WTC11 (cell line): ENCODE data around the gene DPH5. TPM values are rescaled to one million over a fixed set of nuclear protein-coding genes. Genes with fewer than 3 reads are reported as not detected.

Experiments
- ATAC-seq: fragments of 200-7000 bp; cut with Tn5 transposase; 2 replicates; pipeline ENCODE4 v1.10.0; 2021; ENCODE audit warnings: mild to moderate bottlenecking, moderate library complexity
- CTCF ChIA-PET: fragments of 300-600 bp; sonication (Branson Sonifier 250); formaldehyde crosslinking; loops from one replicate; lab custom pipeline; 2021; ENCODE audit warnings: antibody characterized with exemption; lab: Charles Lee
- POLR2A ChIA-PET: fragments of 350-600 bp; sonication (Branson Sonifier 250); formaldehyde crosslinking; loops from one replicate; lab custom pipeline; 2021; ENCODE audit warnings: antibody characterized with exemption; lab: Charles Lee
- DNase-seq: peaks from one replicate; pipeline ENCODE4 v3.0.0; 2021; ENCODE audit warnings: low spot score
- H3K27ac Mint-ChIP-seq: 2 replicates; pipeline ENCODE4 v1.8.0; 2021; ENCODE audit warnings: mixed read lengths
- H3K27me3 Mint-ChIP-seq: 2 replicates; pipeline ENCODE4 v1.8.0; 2021; ENCODE audit warnings: low read depth, mild to moderate bottlenecking, moderate library complexity, mixed read lengths
- H3K36me3 Mint-ChIP-seq: 2 replicates; pipeline ENCODE4 v1.8.0; 2021; ENCODE audit warnings: mixed read lengths
- H3K4me1 Mint-ChIP-seq: 2 replicates; pipeline ENCODE4 v1.8.0; 2022; ENCODE audit warnings: mixed read lengths
- H3K4me3 Mint-ChIP-seq: 2 replicates; pipeline ENCODE4 v1.8.0; 2021; ENCODE audit warnings: mild to moderate bottlenecking, moderate library complexity, mixed read lengths
- H3K9me3 Mint-ChIP-seq: 2 replicates; pipeline ENCODE4 v1.8.0; 2021; ENCODE audit warnings: mixed read lengths
- AR ChIP-seq: fragments of 250-450 bp; sonication (Bioruptor Pico); IDR thresholded peaks from 2 replicates; pipeline ENCODE4 v1.9.0; 2021; ENCODE audit warnings: mild to moderate bottlenecking
- ATF1 ChIP-seq: sonication (generic); formaldehyde crosslinking; IDR thresholded peaks from 2 replicates; pipeline ENCODE4 v1.8.1; 2023; ENCODE audit warnings: mild to moderate bottlenecking, moderate library complexity, missing genetic modification reagents
- FOXP1 ChIP-seq: sonication (generic); formaldehyde crosslinking; IDR thresholded peaks from 2 replicates; pipeline ENCODE4 v1.8.0; 2022; ENCODE audit warnings: missing genetic modification reagents, mild to moderate bottlenecking, moderate library complexity, borderline replicate concordance
- FOXP4 ChIP-seq: sonication (generic); formaldehyde crosslinking; IDR thresholded peaks from 2 replicates; pipeline ENCODE4 v1.8.0; 2022; ENCODE audit warnings: mild to moderate bottlenecking, missing genetic modification reagents
- GABPB1 ChIP-seq: sonication (generic); formaldehyde crosslinking; IDR thresholded peaks from 2 replicates; pipeline ENCODE4 v1.8.1; 2023; ENCODE audit warnings: mild to moderate bottlenecking, missing genetic modification reagents
- GRHL2 ChIP-seq: fragments of 250-450 bp; sonication (Bioruptor Pico); IDR thresholded peaks from 2 replicates; pipeline ENCODE4 v1.8.0; 2022; ENCODE audit warnings: mild to moderate bottlenecking, moderate library complexity; ENCODE audit not compliant: insufficient replicate concordance, severe bottlenecking
- IRF2 ChIP-seq: sonication (generic); formaldehyde crosslinking; IDR thresholded peaks from 2 replicates; pipeline ENCODE4 v1.8.0; 2022; ENCODE audit warnings: low read depth, missing genetic modification reagents, borderline replicate concordance
- NFE2L1 ChIP-seq: sonication (generic); formaldehyde crosslinking; IDR thresholded peaks from 2 replicates; pipeline ENCODE4 v1.8.1; 2023; ENCODE audit warnings: missing genetic modification reagents
- NR3C1 ChIP-seq: sonication (generic); formaldehyde crosslinking; conservative IDR thresholded peaks from 2 replicates; pipeline ENCODE4 v1.8.1; 2023; ENCODE audit warnings: low read depth, mild to moderate bottlenecking, missing genetic modification reagents
- ZNF263 ChIP-seq: sonication (generic); formaldehyde crosslinking; IDR thresholded peaks from 2 replicates; pipeline ENCODE4 v1.8.1; 2022; ENCODE audit warnings: low read depth, mild to moderate bottlenecking, moderate library complexity, missing genetic modification reagents
- ZNF423 ChIP-seq: fragments of 250-450 bp; sonication (Bioruptor Pico); IDR thresholded peaks from 2 replicates; pipeline ENCODE4 v2.1.2; 2022; ENCODE audit warnings: mild to moderate bottlenecking, moderate library complexity
- ZNF512 ChIP-seq: sonication (generic); formaldehyde crosslinking; IDR thresholded peaks from 2 replicates; pipeline ENCODE4 v1.8.1; 2022; ENCODE audit warnings: missing genetic modification reagents, borderline replicate concordance
- total RNA-seq: library from RNA; stranded (reverse); gene quantifications from 3 replicates; pipeline ENCODE4 v1.2.3, GENCODE V29; 2021
- TF ChIP-seq, protein P1 (sequence below): sonication (generic); formaldehyde crosslinking; IDR thresholded peaks from 2 replicates; pipeline ENCODE4 v1.8.0; 2023; ENCODE audit warnings: missing genetic modification reagents, mild to moderate bottlenecking, borderline replicate concordance
- TF ChIP-seq, protein P2 (sequence below): sonication (generic); formaldehyde crosslinking; IDR thresholded peaks from 2 replicates; pipeline ENCODE4 v1.8.1; 2023; ENCODE audit warnings: mild to moderate bottlenecking, missing genetic modification reagents, moderate library complexity

The DPH5 gene
- total RNA-seq, 1 experiment from 2014 or later, result 64.8 TPM

GRCh38 chr1:101002551-101002950 is 23.0 kb downstream of the DPH5 start (continued):
- no peak for TF ChIP-seq ZNF512 (CRISPR knock-in tag)
- no peak for TF ChIP-seq NFE2L1 (CRISPR knock-in tag)
- no peak for TF ChIP-seq ATF1 (CRISPR knock-in tag)
- TF ChIP-seq ZNF423, result no peak
- TF ChIP-seq NR3C1 (CRISPR knock-in tag), result no peak
- TF ChIP-seq, all 79 proteins: peak for 0

- peaks cover 28% of the 10 kb centered on the region for H3K36me3 Mint-ChIP-seq
- TF ChIP-seq GABPB1 (CRISPR knock-in tag), result no peak
- TF ChIP-seq AR (CRISPR knock-in tag), result no peak
- no peak for TF ChIP-seq ZNF512 (CRISPR knock-in tag)
- no peak for TF ChIP-seq IRF2 (CRISPR knock-in tag)
- TF ChIP-seq, all 79 proteins: peak for 0
- Mint-ChIP-seq H3K4me1 (peaks cover 23% of the 10 kb centered on the region), H3K9me3 (no peaks in the 10 kb centered on the region), H3K4me3 (no peak overlapping the region), H3K27me3 (no peaks in the 10 kb centered on the region), H3K27ac (no peak overlapping the region)
- POLR2A ChIA-PET, result no interaction called here
- no peak for ATAC-seq
- CTCF ChIA-PET, result no interaction called here
- no peak for DNase-seq
Observed at GRCh38 chr1:101000131-101000873, 25.3 kb downstream of the DPH5 start.

DNA sequence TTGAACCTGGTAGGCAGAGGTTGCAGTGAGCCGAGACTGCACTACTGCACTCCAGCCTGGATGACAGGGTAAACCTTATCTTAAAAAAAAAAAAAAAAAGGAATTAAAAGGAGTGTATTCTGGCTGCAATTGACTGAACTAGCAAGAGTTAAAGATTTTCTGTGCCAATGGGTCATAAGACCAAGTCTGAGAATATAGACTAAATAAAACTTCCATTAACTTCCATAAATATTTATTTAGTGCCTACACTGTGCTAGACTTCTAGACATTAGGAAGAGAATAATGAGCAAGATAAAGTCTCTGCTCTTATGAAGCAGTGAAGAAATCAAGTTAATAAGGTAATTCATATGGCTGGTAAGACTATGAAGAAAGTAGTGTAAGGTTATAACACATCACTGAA is 27.2 kb downstream of the DPH5 start:
- Mint-ChIP-seq H3K9me3 (no peaks in the 10 kb centered on the region), H3K27me3 (no peaks in the 10 kb centered on the region), H3K27ac (no peak overlapping the region), H3K4me1 (peaks cover 10% of the 10 kb centered on the region), H3K36me3 (peaks cover 31% of the 10 kb centered on the region), H3K4me3 (no peak overlapping the region)
- CTCF ChIA-PET, result no interaction called here
- POLR2A ChIA-PET, result no interaction called here
- ATAC-seq, result no peak
- no peak for DNase-seq
- no peak for TF ChIP-seq FOXP1
- TF ChIP-seq, protein P1, sequence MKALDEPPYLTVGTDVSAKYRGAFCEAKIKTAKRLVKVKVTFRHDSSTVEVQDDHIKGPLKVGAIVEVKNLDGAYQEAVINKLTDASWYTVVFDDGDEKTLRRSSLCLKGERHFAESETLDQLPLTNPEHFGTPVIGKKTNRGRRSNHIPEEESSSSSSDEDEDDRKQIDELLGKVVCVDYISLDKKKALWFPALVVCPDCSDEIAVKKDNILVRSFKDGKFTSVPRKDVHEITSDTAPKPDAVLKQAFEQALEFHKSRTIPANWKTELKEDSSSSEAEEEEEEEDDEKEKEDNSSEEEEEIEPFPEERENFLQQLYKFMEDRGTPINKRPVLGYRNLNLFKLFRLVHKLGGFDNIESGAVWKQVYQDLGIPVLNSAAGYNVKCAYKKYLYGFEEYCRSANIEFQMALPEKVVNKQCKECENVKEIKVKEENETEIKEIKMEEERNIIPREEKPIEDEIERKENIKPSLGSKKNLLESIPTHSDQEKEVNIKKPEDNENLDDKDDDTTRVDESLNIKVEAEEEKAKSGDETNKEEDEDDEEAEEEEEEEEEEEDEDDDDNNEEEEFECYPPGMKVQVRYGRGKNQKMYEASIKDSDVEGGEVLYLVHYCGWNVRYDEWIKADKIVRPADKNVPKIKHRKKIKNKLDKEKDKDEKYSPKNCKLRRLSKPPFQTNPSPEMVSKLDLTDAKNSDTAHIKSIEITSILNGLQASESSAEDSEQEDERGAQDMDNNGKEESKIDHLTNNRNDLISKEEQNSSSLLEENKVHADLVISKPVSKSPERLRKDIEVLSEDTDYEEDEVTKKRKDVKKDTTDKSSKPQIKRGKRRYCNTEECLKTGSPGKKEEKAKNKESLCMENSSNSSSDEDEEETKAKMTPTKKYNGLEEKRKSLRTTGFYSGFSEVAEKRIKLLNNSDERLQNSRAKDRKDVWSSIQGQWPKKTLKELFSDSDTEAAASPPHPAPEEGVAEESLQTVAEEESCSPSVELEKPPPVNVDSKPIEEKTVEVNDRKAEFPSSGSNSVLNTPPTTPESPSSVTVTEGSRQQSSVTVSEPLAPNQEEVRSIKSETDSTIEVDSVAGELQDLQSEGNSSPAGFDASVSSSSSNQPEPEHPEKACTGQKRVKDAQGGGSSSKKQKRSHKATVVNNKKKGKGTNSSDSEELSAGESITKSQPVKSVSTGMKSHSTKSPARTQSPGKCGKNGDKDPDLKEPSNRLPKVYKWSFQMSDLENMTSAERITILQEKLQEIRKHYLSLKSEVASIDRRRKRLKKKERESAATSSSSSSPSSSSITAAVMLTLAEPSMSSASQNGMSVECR, result no peak
- no peak for TF ChIP-seq AR (CRISPR knock-in tag)
- TF ChIP-seq GRHL2 (CRISPR knock-in tag), result no peak
- no peak for TF ChIP-seq ZNF263 (CRISPR knock-in tag)
- TF ChIP-seq, protein P2, sequence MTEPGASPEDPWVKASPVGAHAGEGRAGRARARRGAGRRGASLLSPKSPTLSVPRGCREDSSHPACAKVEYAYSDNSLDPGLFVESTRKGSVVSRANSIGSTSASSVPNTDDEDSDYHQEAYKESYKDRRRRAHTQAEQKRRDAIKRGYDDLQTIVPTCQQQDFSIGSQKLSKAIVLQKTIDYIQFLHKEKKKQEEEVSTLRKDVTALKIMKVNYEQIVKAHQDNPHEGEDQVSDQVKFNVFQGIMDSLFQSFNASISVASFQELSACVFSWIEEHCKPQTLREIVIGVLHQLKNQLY (CRISPR knock-in tag), result no peak
- no peak for TF ChIP-seq FOXP4
